ENCODE data around the gene CCR6.
A peak's percentile ranks its signal among the peaks of the same experiment; 100 is the strongest.
"Not testable (repeated sequence)": the region's sequence is repeated elsewhere in the genome, so short reads cannot be mapped to it uniquely, and the experiment has no call there.

CCR6 gene

DNA sequence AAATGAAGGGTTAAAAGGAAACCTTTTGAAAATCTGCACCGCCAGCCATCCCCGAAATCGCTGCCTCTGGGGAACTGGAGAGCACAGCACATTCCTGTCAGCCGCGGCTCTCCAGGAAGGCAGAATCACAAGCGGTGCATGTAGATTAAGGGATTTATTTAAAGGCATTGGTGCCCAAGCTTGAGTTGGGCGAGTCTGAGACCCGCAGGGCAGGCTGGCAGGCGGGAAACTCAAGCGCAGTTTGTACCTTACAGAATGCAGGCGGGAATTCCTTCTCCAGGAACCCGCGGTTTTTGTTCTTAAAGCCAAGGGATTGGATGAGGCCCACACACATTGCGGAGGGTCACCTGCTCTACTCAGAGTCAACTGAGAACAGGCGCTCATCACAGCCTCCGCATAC, 24.1 kb downstream of the CCR6 start:
- no peak for DNase-seq

- no peak for DNase-seq
Measured at GRCh38 chr6:167148021-167148420, 25.1 kb downstream of the CCR6 start.

- no peak for DNase-seq
Measured at GRCh38 chr6:167148997-167149396, 26.1 kb downstream of the CCR6 start.

GRCh38 chr6:167150941-167151549, 28.1 kb downstream of the CCR6 start:
- DNase-seq = no peak

DNA sequence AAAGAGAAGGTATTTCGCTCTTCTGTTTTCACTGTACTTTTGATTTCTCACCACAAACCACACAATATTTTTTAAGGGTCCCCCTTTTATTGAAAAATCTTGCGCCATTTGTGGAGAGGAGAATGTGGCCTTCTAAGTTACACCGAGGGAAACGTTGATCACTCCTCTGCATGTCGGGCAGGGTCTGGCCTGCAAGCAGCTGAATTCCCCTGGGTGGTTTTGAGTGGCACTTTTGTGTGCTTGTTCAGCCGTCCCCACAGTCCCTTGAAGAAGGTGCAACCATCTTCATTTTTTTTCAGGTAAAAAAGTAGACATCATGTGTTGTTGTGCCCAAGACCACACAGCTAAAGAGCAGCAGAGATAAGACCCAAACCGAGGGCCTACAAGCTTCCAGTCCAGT, 28.8 kb downstream of the CCR6 start:
- DNase-seq = peak; percentile 15

DNA sequence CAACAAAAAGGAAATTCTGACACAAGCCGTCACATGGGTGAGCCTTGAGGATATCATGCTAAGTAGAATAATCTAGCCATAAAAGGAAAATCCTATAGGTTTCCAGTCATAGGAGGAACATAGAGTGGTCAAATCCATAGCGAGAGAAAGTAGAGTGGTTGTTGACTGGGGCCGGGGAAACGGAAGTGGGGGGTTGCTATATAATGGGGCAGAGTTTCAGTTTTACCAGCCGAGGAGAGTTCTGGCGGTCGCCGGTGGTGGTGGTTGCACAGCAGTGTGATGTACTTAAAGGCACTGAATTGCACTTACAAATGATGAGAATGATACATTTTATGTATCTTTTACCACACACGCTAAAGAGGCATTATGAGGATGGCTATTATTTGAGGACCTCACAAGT, 30.0 kb downstream of the CCR6 start:
- no peak for DNase-seq

GRCh38 chr6:167153521-167153959, 30.6 kb downstream of the CCR6 start:
- DNase-seq = no peak

DNA sequence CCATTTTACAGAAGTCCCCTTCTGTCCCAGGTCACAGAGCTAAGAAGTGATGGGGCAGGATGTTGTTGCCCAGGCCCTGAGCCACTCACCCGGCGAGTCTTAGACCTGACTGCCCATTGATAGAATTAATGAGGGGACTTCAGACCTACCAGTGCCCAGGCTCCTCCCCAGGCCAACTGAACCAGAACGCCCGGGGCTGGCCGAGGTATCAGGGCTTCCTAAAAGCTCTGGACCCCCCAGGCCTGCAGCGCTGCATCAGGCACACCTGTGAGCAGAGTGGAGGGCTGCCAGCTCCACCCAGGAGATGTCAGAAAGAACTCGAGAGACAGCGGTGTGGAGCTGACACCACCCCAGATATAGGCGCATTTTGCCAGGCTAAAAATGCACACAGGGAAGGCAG, 31.4 kb downstream of the CCR6 start:
- DNase-seq = no peak

DNA sequence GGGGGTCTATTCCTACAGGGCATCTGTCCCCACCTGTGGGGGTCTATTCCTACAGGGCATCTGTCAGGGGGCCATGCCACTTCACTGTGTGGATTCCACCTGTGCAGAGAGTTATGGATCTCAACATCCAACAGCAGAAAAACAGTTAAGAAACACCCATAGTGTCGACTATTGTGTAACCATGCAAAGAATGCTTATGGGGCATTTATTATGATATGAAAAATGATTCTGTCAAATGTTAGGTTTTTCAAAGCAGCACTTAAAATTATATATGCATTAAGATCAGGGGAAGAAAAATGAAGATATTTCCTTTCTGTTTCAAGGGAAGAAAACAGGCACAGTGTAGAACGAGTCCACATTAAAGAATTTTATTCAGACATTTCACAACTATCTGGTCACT, 32.0 kb downstream of the CCR6 start:
- no peak for DNase-seq

- DNase-seq = no peak
Measured at GRCh38 chr6:167157414-167157813, 34.5 kb downstream of the CCR6 start.

GRCh38 chr6:167157863-167158262, 35.0 kb downstream of the CCR6 start, which contains the start of gene GPR31:
TSS of gene GPR31 (minus strand) at chr6:167157980. CDS start at chr6:167157831, 149 bp downstream.
- no peak for DNase-seq

- no peak for DNase-seq
Measured at GRCh38 chr6:167161851-167162467, 39.1 kb downstream of the CCR6 start.

GRCh38 chr6:167162591-167162990, 39.7 kb downstream of the CCR6 start:
- no peak for DNase-seq

DNA sequence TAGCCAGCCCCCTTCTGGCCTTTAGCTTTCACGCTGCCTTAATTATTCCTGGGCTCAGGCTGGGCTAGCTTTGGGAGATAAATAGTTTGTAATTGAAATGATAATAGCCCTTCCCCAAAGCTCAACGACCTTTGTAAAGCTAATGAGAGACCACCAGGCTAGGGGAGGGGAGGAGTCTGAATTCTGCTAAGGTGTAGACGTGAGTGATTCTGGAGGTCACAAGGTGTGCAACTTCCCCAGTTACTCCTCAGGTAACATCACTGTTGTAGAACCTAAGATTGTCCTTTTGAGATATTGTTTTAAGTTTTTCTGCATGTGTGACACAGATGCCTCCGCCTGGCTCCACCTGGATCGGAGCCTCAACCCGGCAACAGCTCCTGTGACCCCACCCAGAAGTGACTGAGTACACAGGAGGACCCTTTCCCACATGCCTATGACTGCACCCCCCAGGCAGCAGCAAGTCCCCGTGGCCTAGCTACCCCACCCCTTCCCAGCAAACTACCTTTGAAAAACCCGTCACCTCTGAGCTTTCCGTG, 40.6 kb downstream of the CCR6 start:
- no peak for DNase-seq

GRCh38 chr6:167164261-167164660, 41.4 kb downstream of the CCR6 start:
- no peak for DNase-seq

- no peak for DNase-seq
Measured at GRCh38 chr6:167165858-167166471, 43.1 kb downstream of the CCR6 start.

DNA sequence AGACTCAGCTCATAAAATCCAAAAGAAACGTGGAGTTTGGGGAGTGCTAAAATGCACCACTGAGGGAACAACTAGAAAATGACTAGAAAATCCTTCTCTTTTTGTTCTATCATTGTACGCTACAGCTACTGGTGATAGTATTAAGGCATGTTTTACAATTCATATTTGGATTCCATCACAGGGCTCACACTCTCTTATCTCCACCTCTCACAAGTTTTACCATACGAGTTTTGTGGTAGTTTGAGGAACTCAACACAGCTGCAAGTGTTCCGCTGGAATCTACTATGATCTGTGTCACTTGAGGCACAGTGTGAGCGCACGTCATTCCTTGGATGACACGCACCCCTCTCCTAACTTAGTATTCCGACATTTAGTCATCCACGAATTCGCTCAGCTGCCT, 44.8 kb downstream of the CCR6 start:
- DNase-seq = not testable (repeated sequence)

DNA sequence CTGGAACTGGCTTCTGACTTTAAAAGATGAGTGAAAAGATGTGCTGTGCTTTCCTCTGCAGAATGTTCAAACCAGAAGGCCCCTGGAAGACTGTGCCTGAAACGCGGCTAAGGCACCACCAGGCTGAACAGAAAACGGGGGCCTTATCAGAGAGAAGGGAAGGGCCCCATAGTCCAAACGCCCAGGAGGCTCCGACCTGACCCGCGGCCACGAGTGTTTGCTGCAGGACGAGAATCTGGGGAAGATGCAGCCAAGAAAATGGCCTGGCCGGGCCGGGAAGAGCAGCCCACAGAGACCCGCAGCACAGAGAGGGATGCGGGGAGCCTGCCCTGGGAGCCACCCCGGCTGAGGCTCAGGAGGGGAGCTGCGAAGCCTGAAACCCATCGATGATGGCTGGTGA, 45.4 kb downstream of the CCR6 start:
- not testable (repeated sequence) for DNase-seq

GRCh38 chr6:167169867-167170266, 47.0 kb downstream of the CCR6 start:
- DNase-seq = not testable (repeated sequence)

DNA sequence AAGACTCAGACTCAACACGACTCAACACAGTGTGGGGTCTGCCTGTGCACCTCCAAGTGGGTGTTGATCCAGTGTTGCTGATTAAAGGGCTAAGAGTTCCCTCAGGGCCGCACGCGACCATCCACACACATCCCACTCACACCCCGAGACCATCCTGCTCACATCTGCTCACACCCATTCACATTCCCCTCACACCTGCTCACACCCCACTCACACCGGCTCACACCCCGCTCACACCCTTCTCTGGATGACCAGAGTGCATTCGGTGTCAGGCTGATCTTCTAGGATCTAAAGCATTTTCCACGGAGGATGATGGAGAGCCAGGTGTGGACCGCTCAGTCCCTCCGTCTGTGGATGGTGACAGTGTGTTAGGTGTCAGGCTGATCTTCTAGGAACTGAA, 48.4 kb downstream of the CCR6 start:
- not testable (repeated sequence) for DNase-seq

DNA sequence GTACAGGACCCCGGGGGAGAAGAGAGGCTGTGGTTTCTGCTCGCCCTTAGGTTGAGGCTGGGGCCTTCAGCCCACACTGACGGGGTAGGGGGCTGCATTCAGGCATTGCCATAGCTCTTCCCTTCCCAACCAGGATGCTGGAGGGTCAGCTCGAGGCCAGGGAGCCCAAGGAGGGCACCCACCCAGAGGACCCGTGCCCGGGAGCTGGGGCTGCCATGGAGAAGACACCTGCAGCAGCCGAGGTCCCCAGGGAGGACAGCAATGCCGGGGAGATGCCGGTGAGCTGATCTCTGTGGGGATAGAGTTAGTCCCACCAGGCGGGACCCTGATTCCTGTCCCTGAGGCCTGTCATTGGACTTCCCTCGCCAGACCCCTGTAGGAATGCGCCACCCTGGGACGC, 49.1 kb downstream of the CCR6 start:
- not testable (repeated sequence) for DNase-seq

DNA sequence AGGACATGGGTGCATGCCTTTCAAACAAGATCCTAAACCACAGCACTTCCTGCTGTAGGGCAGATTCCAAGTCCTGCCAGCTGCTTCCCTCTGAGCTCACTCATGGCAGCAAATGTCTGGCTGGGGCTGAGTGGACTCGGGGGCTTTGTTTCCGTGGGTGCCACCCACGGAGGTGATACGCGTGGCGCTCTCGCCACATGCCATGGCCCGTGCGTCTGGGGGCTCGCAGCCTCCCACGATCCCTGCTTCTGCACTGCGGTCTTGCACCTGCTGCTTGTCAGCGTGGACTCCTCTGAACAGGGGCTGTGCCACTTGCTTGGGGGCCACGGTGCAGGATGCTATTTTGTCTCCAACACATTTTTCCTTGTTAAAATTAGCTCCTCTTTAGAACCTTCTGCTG, 54.4 kb downstream of the CCR6 start:
- not testable (repeated sequence) for DNase-seq

DNA sequence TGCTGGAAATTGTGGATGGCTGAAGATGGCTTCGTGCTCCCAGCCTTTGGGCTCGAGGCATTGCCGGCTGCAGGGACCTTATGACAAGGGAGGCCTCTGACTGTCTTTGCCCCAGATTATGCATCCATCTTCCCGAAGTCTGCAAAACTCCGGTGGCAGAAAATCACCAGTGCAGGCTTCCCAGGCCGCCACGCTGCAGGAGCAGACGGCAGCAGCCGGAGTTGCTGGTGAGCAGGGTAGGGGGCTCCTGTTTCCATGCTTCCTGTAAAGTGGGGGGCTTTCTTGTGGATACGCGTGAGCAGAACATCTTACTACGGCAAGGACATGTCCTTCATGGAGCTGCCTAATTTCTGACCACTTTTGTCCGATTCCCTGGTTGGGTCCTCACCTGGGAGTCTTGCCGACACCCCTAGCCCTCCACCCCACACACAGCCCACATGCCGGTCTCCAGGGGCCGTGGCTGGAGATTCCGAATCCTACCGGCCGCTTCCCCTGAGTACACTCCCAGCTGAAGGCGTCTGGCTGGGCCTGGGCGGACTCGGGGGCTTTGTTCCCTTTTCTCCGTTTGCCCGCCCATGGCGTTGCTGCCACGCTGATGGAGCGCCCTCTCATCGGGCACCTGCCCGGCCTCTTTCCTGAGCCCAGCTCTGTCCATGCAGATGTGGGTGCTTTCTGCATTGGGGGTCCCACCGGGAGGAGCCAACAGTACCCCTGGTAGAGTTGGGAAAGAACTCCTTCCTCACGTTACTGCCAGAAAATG, 56.2 kb downstream of the CCR6 start:
- DNase-seq = not testable (repeated sequence)
